Measurements from ENCODE around the gene TANGO2.

Gene TANGO2

DNA sequence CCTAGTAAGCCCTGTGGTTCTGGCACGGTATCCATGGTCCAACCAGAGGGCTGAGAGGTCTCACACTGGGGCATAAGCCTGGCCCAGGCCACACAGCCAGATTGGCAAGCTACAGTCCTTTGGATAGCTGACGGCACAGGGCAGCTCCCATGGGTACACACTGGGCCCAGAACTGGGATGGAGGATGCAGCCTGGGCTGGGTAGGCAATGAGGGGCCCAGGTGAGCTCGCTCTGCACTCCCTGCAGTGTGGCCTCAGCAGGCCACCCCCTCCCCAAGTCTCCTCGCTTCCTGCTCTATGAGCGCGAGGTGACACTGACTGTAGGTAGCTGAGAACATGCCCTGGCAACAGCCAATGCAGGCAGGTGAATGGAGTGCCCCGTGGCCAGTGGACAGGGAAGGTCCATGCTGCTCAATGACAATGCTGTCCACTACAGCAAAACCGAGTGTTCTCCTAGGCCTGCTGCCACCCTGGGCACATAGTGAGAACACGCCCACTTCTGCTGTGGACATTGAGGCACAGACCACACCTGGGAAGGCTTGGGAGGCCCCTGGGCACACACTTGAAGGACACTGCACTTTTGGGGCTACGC, 8.1 kb upstream of the TANGO2 start:
- peaks cover 0 to 42% (median 28%) of the 10 kb centered on the region in 4 donors for H3K4me1 ChIP-seq
- intact Hi-C loops (cut with DNase I; ENCODE audit: low total_unique reads), result loop anchor here (1.0 kb wide), 1 partner anchor 43 kb away; no protein-coding TSS in a partner anchor
- TF ChIP-seq, protein P1, sequence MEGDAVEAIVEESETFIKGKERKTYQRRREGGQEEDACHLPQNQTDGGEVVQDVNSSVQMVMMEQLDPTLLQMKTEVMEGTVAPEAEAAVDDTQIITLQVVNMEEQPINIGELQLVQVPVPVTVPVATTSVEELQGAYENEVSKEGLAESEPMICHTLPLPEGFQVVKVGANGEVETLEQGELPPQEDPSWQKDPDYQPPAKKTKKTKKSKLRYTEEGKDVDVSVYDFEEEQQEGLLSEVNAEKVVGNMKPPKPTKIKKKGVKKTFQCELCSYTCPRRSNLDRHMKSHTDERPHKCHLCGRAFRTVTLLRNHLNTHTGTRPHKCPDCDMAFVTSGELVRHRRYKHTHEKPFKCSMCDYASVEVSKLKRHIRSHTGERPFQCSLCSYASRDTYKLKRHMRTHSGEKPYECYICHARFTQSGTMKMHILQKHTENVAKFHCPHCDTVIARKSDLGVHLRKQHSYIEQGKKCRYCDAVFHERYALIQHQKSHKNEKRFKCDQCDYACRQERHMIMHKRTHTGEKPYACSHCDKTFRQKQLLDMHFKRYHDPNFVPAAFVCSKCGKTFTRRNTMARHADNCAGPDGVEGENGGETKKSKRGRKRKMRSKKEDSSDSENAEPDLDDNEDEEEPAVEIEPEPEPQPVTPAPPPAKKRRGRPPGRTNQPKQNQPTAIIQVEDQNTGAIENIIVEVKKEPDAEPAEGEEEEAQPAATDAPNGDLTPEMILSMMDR (IDR thresholded peaks at IDR 0.05), result no peak
- no peak overlapping the region for H3K27ac ChIP-seq
- no peaks in the 10 kb centered on the region for H3K27me3 ChIP-seq
- no peaks in the 10 kb centered on the region for H3K9me3 ChIP-seq
- no peak for DNase-seq
- H3K36me3 ChIP-seq, result no peaks in the 10 kb centered on the region
- no peak overlapping the region for H3K4me3 ChIP-seq

DNA sequence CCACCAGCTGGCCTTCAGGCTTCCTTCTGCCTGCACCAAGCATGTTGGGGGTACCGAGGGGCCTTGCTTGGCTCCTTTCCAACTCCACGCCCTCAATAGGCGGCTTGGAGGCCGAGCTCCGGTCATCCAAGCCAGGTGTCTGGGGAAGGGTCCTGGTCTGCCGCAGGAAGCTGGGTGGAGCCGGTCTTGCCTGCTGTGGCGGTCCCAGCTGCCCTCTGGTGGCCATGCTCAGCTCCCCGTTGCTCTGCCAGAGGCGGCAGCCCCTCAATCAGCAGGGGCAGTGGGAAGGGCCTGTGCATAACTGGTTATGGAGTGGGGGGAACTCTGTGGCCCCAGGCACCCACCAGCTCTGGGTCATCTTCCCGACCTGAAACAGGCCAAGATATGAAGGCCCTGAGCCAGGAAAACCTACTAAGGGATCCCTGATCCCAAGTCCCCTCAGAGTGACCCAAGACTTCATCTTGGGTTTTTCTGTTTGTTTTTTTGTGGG, 7.5 kb upstream of the TANGO2 start:
- Histone ChIP-seq H3K27ac (no peak overlapping the region), H3K36me3 (no peaks in the 10 kb centered on the region), H3K9me3 (no peaks in the 10 kb centered on the region), H3K4me3 (no peak overlapping the region), H3K4me1 (peaks cover 0 to 42% (median 28%) of the 10 kb centered on the region in 4 donors), H3K27me3 (no peaks in the 10 kb centered on the region)
- TF ChIP-seq, protein P1 (IDR thresholded peaks at IDR 0.05), result peak; percentile 91 to 97
- peak in 1 of 2 donors; percentile 76 for DNase-seq
- intact Hi-C loops (cut with DNase I; ENCODE audit: low total_unique reads), result loop anchor here (1.0 kb wide), 1 partner anchor 43 kb away; no protein-coding TSS in a partner anchor

DNA sequence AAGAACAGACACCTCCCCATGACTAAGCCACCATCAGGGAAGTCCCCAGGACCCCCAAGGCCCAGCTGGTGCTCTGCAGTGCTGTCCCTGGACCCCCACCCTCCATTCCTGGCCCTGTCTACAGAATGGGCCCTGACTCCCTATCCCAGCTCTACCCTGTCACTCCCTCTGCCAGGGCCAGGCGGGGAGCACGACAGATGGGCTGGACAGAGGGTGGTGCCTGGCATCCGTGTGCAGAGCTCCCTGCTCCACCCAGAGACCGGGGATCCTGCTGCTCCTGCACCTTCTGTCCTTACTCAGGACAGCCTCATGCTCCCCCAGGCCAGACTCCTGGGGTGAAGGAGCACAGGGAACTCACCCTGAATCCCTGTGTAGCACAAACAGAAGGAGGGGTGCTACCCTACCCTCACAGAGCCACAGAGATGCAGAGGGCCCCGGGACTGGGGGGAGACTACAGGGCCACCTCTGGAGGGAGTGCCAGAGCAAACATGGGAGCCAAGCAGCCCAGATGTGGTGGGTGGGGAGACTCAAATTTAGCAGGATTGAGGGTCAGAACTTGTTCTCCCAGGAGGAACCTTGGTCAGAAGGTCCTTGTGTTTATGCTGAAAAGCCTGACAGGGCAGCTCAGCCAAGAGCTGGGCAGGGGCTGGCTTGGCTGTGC, 6.3 kb upstream of the TANGO2 start:
- Histone ChIP-seq H3K36me3 (no peaks in the 10 kb centered on the region), H3K4me3 (no peak overlapping the region), H3K27me3 (no peaks in the 10 kb centered on the region), H3K9me3 (no peaks in the 10 kb centered on the region), H3K4me1 (peaks cover 0 to 42% (median 28%) of the 10 kb centered on the region in 4 donors), H3K27ac (peak overlapping the region in 1 of 2 donors; percentile 4)
- intact Hi-C loops (cut with DNase I; ENCODE audit: low total_unique reads), result no loop called here
- DNase-seq, result peak in 1 of 2 donors; percentile 59
- TF ChIP-seq, protein P1 (IDR thresholded peaks at IDR 0.05), result no peak

DNA sequence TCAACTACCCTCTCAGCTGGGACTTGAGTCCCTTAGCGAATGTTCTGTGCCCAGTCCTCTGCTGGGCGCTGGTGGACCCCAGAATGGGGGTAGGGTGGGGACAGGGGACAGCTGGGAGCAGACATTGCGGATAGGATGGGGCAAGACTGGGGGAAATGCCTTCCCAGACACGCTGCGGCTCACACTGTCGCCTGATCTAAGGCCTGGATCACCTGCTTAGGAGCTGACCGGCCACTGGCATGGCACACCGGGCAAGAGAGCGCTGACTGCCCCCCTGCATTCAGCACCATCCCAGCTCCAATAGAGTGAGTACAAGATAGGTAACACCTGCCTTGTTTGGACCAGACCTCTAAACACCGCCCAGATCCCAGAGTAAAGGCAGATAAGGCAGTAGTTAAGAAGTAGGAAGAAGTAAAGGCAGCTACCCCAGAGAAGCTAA, 5.7 kb upstream of the TANGO2 start:
- TF ChIP-seq, protein P1 (IDR thresholded peaks at IDR 0.05), result no peak
- Histone ChIP-seq H3K27me3 (no peaks in the 10 kb centered on the region), H3K9me3 (no peaks in the 10 kb centered on the region), H3K27ac (no peak overlapping the region), H3K36me3 (no peaks in the 10 kb centered on the region), H3K4me3 (no peak overlapping the region), H3K4me1 (peaks cover 0 to 44% (median 30%) of the 10 kb centered on the region in 4 donors)
- intact Hi-C loops (cut with DNase I; ENCODE audit: low total_unique reads), result no loop called here
- DNase-seq, result no peak

DNA sequence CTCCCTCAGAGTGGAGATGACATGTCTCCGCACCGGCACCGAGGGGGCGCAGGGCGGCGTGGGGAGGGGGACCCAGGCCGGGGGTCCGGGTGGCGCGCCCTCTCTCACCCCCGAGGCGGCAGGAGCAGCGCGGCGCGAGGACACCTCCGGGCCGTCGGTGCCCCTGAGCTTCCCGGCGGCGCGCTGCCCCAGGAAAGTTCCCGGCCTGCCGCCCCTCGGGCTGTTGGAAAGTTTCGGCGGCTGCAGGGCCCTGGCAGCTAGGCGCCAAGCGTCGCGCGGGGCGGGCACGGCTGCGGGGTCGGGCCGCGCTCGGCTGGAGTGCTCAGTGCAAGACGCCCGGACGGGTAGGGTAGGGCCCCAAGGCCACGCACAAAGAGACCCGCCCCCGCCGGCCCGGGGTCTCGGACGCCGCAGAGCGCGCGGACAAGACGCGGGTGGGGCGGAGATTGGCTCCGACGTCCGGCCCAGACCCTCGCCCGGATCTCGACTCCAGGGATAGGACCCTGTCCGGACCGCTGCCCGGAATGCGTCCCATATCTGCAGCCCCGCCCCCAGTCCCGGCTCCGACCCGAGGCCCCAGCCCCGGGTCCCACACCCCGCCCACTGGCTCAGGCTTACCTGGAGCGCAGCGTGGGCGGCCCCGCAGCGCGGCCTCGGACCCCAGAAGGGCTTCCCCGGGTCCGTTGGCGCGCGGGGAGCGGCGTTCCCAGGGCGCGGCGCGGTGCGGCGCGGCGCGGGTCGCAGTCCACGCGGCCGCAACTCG, 4.8 kb upstream of the TANGO2 start:
- Histone ChIP-seq H3K9me3 (no peaks in the 10 kb centered on the region), H3K27me3 (no peaks in the 10 kb centered on the region), H3K4me1 (peaks cover 0 to 49% (median 33%) of the 10 kb centered on the region in 4 donors), H3K4me3 (peak overlapping the region; percentile 63 to 77), H3K36me3 (no peaks in the 10 kb centered on the region), H3K27ac (peak overlapping the region; percentile 46 to 54)
- intact Hi-C loops (cut with DNase I; ENCODE audit: low total_unique reads), result no loop called here
- TF ChIP-seq, protein P1 (IDR thresholded peaks at IDR 0.05), result no peak
- DNase-seq, result peak in 1 of 2 donors; percentile 65
